ENCODE measurements around the gene ABCA2. TPM values are rescaled to one million over a fixed set of nuclear protein-coding genes. Genes with fewer than 3 reads are reported as not detected.

The ABCA2 gene
- total RNA-seq, 2 donors from 2014 or later: 37.2 to 60.5 TPM

DNA sequence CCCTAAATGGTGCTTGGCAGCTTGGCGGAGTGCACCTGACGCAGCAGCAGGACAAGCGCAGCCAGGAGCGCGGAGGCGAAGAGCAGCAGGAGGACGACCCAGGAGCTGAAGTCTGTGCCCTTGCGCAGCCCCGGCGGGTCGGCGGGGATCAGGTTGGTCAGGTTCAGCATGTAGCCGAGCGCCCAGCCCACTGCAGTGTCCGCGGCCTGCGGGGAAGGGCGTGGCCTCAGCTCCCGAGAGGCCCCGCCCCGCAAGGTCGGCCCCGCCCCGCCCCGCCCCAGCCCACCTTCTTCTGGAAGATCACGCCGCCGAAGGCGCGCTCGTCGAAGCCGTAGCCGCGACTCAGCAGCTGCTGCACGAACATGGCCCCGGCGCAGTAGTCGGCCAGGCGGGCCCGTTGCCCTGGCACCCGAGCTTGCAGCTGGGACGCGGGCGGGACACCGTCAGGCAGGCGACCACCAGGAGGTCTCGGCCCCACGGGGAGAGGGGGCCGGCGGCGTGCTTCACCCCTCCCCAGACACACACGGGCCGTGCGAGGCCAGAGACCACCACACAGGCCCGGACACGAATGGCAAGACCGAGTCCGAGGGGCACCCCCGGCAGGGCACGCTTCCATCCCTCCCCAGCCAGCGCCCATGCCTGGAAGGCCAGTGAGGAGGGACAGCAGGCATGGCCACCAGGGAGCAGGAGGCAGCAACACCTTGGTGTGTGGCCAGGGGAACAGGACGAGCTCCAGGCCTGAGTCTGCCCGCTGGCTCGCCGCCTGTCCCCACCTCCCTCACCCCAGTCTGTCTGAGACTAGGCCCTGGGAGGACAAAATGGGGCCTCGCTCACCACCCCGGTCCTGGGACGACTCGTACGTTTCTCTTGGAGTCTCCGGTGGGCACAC is 20.9 kb upstream of the ABCA2 start:
- no peaks in the 10 kb centered on the region for H3K36me3 ChIP-seq
- TF ChIP-seq, protein P1, sequence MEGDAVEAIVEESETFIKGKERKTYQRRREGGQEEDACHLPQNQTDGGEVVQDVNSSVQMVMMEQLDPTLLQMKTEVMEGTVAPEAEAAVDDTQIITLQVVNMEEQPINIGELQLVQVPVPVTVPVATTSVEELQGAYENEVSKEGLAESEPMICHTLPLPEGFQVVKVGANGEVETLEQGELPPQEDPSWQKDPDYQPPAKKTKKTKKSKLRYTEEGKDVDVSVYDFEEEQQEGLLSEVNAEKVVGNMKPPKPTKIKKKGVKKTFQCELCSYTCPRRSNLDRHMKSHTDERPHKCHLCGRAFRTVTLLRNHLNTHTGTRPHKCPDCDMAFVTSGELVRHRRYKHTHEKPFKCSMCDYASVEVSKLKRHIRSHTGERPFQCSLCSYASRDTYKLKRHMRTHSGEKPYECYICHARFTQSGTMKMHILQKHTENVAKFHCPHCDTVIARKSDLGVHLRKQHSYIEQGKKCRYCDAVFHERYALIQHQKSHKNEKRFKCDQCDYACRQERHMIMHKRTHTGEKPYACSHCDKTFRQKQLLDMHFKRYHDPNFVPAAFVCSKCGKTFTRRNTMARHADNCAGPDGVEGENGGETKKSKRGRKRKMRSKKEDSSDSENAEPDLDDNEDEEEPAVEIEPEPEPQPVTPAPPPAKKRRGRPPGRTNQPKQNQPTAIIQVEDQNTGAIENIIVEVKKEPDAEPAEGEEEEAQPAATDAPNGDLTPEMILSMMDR (IDR thresholded peaks at IDR 0.05): no peak
- ATAC-seq (ENCODE audit: insufficient number of reproducible peaks, low FRiP score, low read depth) (no peak), DNase-seq (ENCODE audit: low spot score) (no peak)
- peaks cover 22 to 29% of the 10 kb centered on the region in 2 donors for H3K4me1 ChIP-seq (ENCODE audit: control insufficient read depth in 1 of 2, low read depth in 2 of 2)
- H3K9me3 ChIP-seq: no peaks in the 10 kb centered on the region
- no peak overlapping the region for H3K27ac ChIP-seq
- peaks cover 22% of the 10 kb centered on the region for H3K27me3 ChIP-seq (replicated peaks; ENCODE audit: insufficient read depth)
- H3K4me3 ChIP-seq: no peak overlapping the region

DNA sequence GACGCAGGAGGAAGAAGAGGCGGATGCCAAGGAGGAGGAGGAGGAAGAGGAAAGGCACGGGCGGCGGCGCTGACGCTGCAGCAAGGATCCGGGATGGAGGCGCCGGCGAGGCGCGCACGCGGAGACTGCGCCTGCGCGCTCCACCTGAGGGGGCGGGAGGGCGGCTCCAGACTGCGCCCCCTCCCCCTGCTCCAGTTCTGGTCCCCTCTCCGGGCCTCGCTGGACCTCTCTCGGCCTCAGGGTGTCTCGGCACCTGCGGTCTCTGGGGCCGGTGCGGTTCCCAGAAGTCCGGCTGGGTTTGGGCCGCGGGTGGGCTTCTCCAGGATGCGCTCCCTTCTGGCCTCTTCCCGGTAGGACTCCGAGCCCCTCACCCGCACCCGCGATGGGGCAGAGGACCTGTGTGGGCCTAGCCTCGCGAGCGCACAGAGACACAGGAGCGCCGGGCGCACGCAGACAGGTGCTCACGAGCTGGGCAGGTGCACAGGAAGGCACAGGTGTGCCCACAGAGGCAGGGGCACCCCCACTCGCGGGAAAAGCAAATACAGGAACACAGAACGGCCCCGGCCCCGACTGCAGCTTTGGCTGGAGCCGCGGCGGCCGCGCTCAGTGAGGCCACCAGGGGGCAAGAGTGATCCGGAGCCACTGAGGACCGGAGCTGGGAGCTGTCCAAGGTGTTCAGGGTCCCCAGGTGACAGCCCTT is 18.2 kb upstream of the ABCA2 start, which contains the start of gene NPDC1:
NPDC1 (minus strand) TSS at position 90 of the 700 bp plus-strand sequence. CDS start 188 bp downstream, outside the sequence.
- Histone ChIP-seq H3K4me3 (peak within 1 kb of the TSS; percentile 72), H3K9me3 (no peaks in the 10 kb centered on the region), H3K27ac (peak within 1 kb of the TSS in 1 of 2 donors; percentile 58), H3K36me3 (no peaks in the 10 kb centered on the region), H3K27me3 (replicated peaks; ENCODE audit: insufficient read depth) (peaks cover 14% of the 10 kb centered on the region), H3K4me1 (ENCODE audit: control insufficient read depth in 1 of 2, low read depth in 2 of 2) (peaks cover 15 to 27% of the 10 kb centered on the region in 2 donors)
- DNase-seq (ENCODE audit: low spot score) (no peak), ATAC-seq (ENCODE audit: insufficient number of reproducible peaks, low FRiP score, low read depth) (no peak)
- TF ChIP-seq, protein P1 (IDR thresholded peaks at IDR 0.05): peak; percentile 77

DNA sequence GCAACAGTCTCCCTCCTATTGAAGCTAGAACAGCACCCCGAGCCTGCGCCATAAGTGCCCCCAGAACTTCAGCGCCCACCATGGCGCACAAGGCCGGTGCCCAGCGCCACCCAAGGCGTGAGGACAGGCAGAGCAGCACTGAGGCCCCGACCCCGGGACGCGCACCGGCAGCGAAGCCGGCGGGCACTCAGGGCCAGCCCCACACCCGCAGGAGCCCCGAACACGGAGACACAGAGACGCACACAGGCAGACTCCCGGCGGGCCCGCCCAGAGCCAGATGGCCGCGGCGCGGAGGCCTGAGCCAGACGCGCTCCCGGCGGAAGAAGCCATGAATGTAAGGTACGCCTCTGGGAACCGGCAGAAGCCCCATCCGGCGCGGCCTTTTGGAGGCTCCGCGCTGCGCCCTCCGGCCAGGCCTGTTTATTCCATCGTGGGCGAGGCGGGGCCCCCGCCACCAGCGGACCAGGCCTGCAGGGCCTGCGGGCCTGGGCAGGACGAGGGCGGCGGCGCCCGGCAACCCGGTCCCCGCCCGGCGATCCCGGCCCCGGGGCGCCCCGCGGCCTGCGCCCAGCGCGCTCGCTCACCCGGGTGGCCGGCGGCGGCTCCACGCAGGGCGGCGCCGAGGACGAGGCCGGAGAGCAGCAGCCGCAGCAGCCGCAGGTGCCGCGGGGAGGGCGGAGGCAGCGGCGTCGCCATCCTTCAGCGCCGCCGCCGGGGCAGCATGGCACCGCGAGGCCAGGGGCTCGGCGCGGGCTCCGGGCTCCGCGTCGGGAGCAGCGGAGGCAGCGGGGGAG is 17.5 kb upstream of the ABCA2 start:
- Histone ChIP-seq H3K36me3 (no peaks in the 10 kb centered on the region), H3K4me3 (peak overlapping the region; percentile 72), H3K27ac (peak overlapping the region in 1 of 2 donors; percentile 58), H3K27me3 (replicated peaks; ENCODE audit: insufficient read depth) (peaks cover 14% of the 10 kb centered on the region), H3K9me3 (no peaks in the 10 kb centered on the region), H3K4me1 (ENCODE audit: control insufficient read depth in 1 of 2, low read depth in 2 of 2) (peaks cover 15 to 27% of the 10 kb centered on the region in 2 donors)
- TF ChIP-seq, protein P1 (IDR thresholded peaks at IDR 0.05): no peak
- DNase-seq (ENCODE audit: low spot score) (no peak), ATAC-seq (ENCODE audit: insufficient number of reproducible peaks, low FRiP score, low read depth) (no peak)

DNA sequence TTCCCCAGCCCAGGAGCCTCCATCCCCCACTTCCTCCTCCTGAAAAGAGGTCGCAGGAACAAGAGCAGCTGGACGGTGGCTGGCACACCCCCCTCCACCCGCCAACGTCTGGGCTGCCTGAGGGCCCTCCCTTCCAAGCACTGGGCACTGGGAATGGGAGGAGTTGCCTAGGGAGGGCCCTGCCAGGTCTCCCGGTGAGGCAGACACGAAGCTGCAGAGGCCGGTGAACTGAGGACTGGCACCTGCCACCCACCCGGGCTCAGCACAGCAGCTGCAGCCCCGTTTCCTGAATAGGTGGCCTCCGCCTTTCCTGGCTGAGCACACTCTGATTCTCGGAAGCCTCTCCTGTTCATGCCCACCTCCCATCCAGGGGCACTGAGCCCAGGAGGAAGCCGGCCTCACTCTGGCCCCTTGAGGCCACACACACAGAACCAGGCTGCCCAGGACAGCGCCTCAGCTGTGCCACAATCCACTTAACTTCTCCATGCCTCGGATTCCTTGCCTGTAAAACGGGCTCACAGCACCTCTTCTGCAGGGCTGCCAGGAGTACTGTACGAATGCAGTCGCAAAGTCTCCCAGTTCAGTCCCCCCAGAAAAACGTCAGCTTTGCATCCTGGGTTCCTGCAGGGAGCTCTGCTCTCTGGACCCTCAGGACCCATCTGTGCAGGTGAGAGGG is 16.6 kb upstream of the ABCA2 start:
- H3K4me1 ChIP-seq (ENCODE audit: control insufficient read depth in 1 of 2, low read depth in 2 of 2): peaks cover 15 to 27% of the 10 kb centered on the region in 2 donors
- DNase-seq (ENCODE audit: low spot score) (no peak), ATAC-seq (ENCODE audit: insufficient number of reproducible peaks, low FRiP score, low read depth) (no peak)
- no peaks in the 10 kb centered on the region for H3K9me3 ChIP-seq
- H3K27ac ChIP-seq: no peak overlapping the region
- H3K4me3 ChIP-seq: peak overlapping the region; percentile 72
- H3K27me3 ChIP-seq (replicated peaks; ENCODE audit: insufficient read depth): peaks cover 12% of the 10 kb centered on the region
- H3K36me3 ChIP-seq: peaks cover 4% of the 10 kb centered on the region
- TF ChIP-seq, protein P1 (IDR thresholded peaks at IDR 0.05): no peak

Measured in thoracic aorta (tissue), 2 donors.